Stomach (tissue), 9 donors: ENCODE measurements around the gene RSPO3. TPM values are rescaled to one million over a fixed set of nuclear protein-coding genes. Genes with fewer than 3 reads are reported as not detected.
"Not testable (repeated sequence)": the region's sequence is repeated elsewhere in the genome, so short reads cannot be mapped to it uniquely, and the experiment has no call there.

Experiments used
- DNase-seq, 2 donors: peaks; one replicate each; pipeline versions ENCODE4 v3.0.0 to v3.0.0-alpha.2; 2013 to 2019
- H3K27ac ChIP-seq, 5 donors: fragments of 200-600 bp in 4 of 5; sonication (generic) in 4 of 5; one replicate each; pipeline ENCODE4 v1.5.1; 2013 to 2019; ENCODE audit warnings: mild to moderate bottlenecking in 1 of 5, moderate library complexity in 1 of 5
- H3K27me3 ChIP-seq, 3 donors: fragments of 200-600 bp; sonication (generic); one replicate each; pipeline ENCODE4 v1.5.1; 2017 to 2019; ENCODE audit warnings: mixed run types in 1 of 3
- H3K36me3 ChIP-seq, 4 donors: fragments of 200-600 bp; sonication (generic); 1 replicate in 3 of 4; 2 replicates in 1 of 4; pipeline ENCODE4 v1.5.1; 2016 to 2019
- H3K4me1 ChIP-seq, 4 donors: fragments of 200-600 bp; sonication (generic); one replicate each; pipeline ENCODE4 v1.5.1; 2016 to 2019
- H3K4me3 ChIP-seq, 4 donors: fragments of 200-600 bp; sonication (generic) in 3 of 4; one replicate each; pipeline ENCODE4 v1.5.1; 2016 to 2019; ENCODE audit warnings: mild to moderate bottlenecking in 1 of 4
- H3K9me3 ChIP-seq, 4 donors: fragments of 200-600 bp; sonication (generic); one replicate each; pipeline ENCODE4 v1.5.1; 2016 to 2019
- CTCF ChIP-seq, 7 experiments: fragments of 450-650 bp in 4 of 7; fragments of 200-600 bp in 3 of 7; sonication (generic) in 3 of 7; IDR thresholded peaks; one replicate each; pipeline ENCODE4 v1.5.1; 2016 to 2019; ENCODE audit warnings: antibody characterized with exemption in 7 of 7, control low read depth in 2 of 7, mild to moderate bottlenecking in 1 of 7
- EP300 ChIP-seq: sonication (generic); formaldehyde crosslinking; IDR thresholded peaks from one replicate; pipeline ENCODE4 v1.6.1; 2017; ENCODE audit warnings: antibody characterized with exemption
- POLR2A ChIP-seq, 4 donors: fragments of 450-650 bp; IDR thresholded peaks; one replicate each; pipeline ENCODE4 v1.6.1; 2016; ENCODE audit warnings: antibody characterized with exemption in 4 of 4, control low read depth in 2 of 4, mild to moderate bottlenecking in 1 of 4, moderate library complexity in 1 of 4
- POLR2AphosphoS5 ChIP-seq, 3 donors: sonication (generic); formaldehyde crosslinking; IDR thresholded peaks; one replicate each; pipeline ENCODE4 v1.6.1; 2016; ENCODE audit warnings: antibody characterized with exemption in 3 of 3
- WGBS, 5 donors: extraction: QIAGEN DNeasy Blood & Tissue Kit in 3 of 5; methylation state at CpG; one replicate each; pipeline versions ENCODE4 v1.1.5 to v1.1.7; 2013 to 2018; 5-methylcytosine and 5-hydroxymethylcytosine counted together
- intact Hi-C: fragments of 100-400 bp; cut with DNase I; formaldehyde crosslinking; loops from one replicate; pipeline ENCODE4 v1.15.1; 2023; ENCODE audit warnings: low total_unique reads
- polyA plus RNA-seq, 3 donors: library from polyadenylated mRNA; stranded (reverse); fragments of 200-250 nt; gene quantifications; one replicate each; pipeline ENCODE4 v1.2.3, GENCODE V29; 2013
- total RNA-seq, 5 donors: library from RNA; depleted of rRNA; stranded (reverse); fragments of >200 nt; gene quantifications; one replicate each; pipeline versions ENCODE4 v1.1.0 to v1.2.3, GENCODE V29; 2014 to 2016
- donor health status: healthy with polysubstance abuse.
- donor health status: Bipolar disorder and iron deficiency.
- donor health status: healthy.

Gene RSPO3
- total and polyA plus RNA-seq, 8 donors: 2.0 to 59.5 (median 7.6) TPM

- no peaks in the 10 kb centered on the region for H3K9me3 ChIP-seq
- DNase-seq: no peak
- intact Hi-C loops: no loop called here
- peaks cover 0 to 3% (median 0%) of the 10 kb centered on the region in 3 donors for H3K27me3 ChIP-seq
- no peak for TF ChIP-seq POLR2AphosphoS5 (IDR thresholded peaks at IDR 0.05)
- TF ChIP-seq EP300: no peak
- no peak for TF ChIP-seq CTCF (IDR thresholded peaks at IDR 0.05)
- no peak for TF ChIP-seq POLR2A (IDR thresholded peaks at IDR 0.05)
- H3K4me3 ChIP-seq: no peak overlapping the region
- no peaks in the 10 kb centered on the region for H3K4me1 ChIP-seq
- H3K27ac ChIP-seq: no peak overlapping the region
- no peaks in the 10 kb centered on the region for H3K36me3 ChIP-seq
- 66 to 79% (median 70%) methylated on average over 4 of the region's 4 CpGs for WGBS, 5 donors
These were observed 89.2 kb downstream of the RSPO3 start for GRCh38 chr6:127207591-127208120.

DNA sequence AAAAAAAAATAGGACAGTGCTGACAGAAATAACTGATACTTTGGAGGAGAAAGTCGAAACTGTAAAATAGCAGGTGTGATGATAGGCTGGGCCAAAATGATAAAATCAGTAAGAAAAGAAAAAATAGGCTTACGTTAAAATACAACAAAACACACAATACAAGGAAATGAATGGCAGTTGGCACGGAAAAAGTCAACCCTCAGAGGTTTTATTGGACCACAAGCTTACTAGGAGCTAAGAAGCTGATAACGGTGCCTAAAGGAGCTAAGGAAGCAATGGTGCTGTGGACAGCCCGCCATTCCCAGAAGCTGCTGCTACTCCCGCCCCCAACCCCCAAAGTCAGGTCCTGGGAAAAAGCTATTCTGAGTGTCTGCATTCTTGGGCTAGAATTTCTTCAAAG lies 92.3 kb downstream of the RSPO3 start:
- no peaks in the 10 kb centered on the region for H3K36me3 ChIP-seq
- no peak overlapping the region for H3K4me3 ChIP-seq
- WGBS, 5 donors: 71 to 79% (median 76%) methylated on average over 6 of the region's 6 CpGs
- H3K4me1 ChIP-seq: no peaks in the 10 kb centered on the region
- intact Hi-C loops: no loop called here
- peaks cover 0 to 3% (median 0%) of the 10 kb centered on the region in 3 donors for H3K27me3 ChIP-seq
- no peaks in the 10 kb centered on the region for H3K9me3 ChIP-seq
- no peak overlapping the region for H3K27ac ChIP-seq
- TF ChIP-seq CTCF (IDR thresholded peaks at IDR 0.05) (no peak), EP300 (no peak), POLR2A (IDR thresholded peaks at IDR 0.05) (no peak), POLR2AphosphoS5 (IDR thresholded peaks at IDR 0.05) (no peak)
- no peak for DNase-seq

DNA sequence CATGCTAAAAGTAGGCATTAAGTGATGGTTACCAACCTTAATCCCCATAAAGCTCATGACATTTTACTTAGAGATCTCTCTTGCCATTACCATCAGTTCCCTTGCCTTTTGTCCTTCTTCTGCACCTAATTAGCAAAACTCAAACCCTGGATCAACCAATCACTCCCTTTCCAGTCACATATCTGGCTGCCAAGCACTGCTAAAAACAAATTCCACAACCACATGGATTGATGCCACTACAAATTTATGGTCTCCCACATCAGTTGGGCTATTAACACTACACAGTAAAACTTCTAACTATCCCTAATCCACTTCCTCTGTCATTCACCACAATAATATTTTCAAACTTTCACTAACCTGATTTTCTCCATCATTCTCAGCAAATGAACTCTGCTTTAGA lies 93.9 kb downstream of the RSPO3 start:
- intact Hi-C loops: no loop called here
- DNase-seq: no peak
- Histone ChIP-seq H3K27ac (no peak overlapping the region), H3K4me3 (no peak overlapping the region), H3K27me3 (peaks cover 0 to 3% (median 0%) of the 10 kb centered on the region in 3 donors), H3K36me3 (no peaks in the 10 kb centered on the region), H3K4me1 (no peaks in the 10 kb centered on the region), H3K9me3 (no peaks in the 10 kb centered on the region)
- TF ChIP-seq CTCF (IDR thresholded peaks at IDR 0.05) (no peak), POLR2A (IDR thresholded peaks at IDR 0.05) (no peak), POLR2AphosphoS5 (IDR thresholded peaks at IDR 0.05) (no peak), EP300 (no peak)

DNA sequence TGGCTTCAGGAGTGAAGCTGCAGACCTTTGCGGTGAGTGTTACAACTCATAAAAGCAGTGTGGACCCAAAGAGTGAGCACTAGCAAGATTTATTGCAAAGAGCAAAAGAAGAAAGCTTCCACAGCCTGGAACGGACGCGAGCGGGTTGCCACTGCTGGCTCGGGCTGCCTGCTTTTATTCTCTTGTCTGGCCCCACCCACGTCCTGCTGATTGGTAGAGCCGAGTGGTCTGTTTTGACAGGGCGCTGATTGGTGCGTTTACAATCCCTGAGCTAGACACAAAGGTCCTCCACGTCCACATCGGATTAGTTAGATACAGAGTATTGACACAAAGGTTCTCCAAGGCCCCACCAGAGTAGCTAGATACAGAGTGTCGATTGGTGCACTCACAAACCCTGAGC lies 95.6 kb downstream of the RSPO3 start:
- not testable (repeated sequence) for H3K4me1 ChIP-seq, H3K27me3 ChIP-seq
- WGBS, 5 donors: 89 to 94% (median 91%) methylated on average over 13 of the region's 13 CpGs

GRCh38 chr6:127214531-127214930 lies 96.1 kb downstream of the RSPO3 start:
- DNase-seq, H3K27ac ChIP-seq, H3K36me3 ChIP-seq, H3K9me3 ChIP-seq, H3K4me1 ChIP-seq, H3K4me3 ChIP-seq, intact Hi-C loops, H3K27me3 ChIP-seq: not testable (repeated sequence)
- WGBS, 5 donors: 89 to 98% (median 95%) methylated on average over 20 to 31 of the region's 31 CpGs

More for the DNA sequence above, 95.6 kb downstream of the RSPO3 start:
- H3K9me3 ChIP-seq, H3K36me3 ChIP-seq, DNase-seq, intact Hi-C loops, H3K4me3 ChIP-seq, H3K27ac ChIP-seq: not testable (repeated sequence)
